Spleen (tissue), 11 donors: ENCODE measurements around the gene TSPAN17. TPM values are rescaled to one million over a fixed set of nuclear protein-coding genes. Genes with fewer than 3 reads are reported as not detected.

ENCODE experiments used
- DNase-seq: peaks from one replicate; pipeline ENCODE4 v3.0.0-alpha.2; 2020
- H3K27ac ChIP-seq, 8 donors: fragments of 200-600 bp; sonication (generic) in 7 of 8; 1 replicate in 4 of 8; 2 replicates in 4 of 8; pipeline versions ENCODE4 v1.5.0 to v1.8.0; 2016 to 2021; ENCODE audit warnings: inconsistent platforms in 4 of 8, mild to moderate bottlenecking in 4 of 8, moderate library complexity in 1 of 8
- H3K27me3 ChIP-seq, 7 donors: fragments of 200-600 bp; sonication (generic) in 6 of 7; replicated peaks in 1 of 7; 1 replicate in 4 of 7; 2 replicates in 3 of 7; pipeline versions ENCODE4 v1.5.0 to v1.8.0; 2016 to 2021; ENCODE audit warnings: inconsistent platforms in 3 of 7, mild to moderate bottlenecking in 1 of 7
- H3K36me3 ChIP-seq, 6 donors: fragments of 200-600 bp; sonication (generic) in 5 of 6; 1 replicate in 4 of 6; 2 replicates in 2 of 6; pipeline versions ENCODE4 v1.5.0 to v1.8.0; 2016 to 2021; ENCODE audit warnings: inconsistent platforms in 2 of 6
- H3K4me1 ChIP-seq, 6 donors: fragments of 200-600 bp; sonication (generic) in 5 of 6; 1 replicate in 3 of 6; 2 replicates in 3 of 6; pipeline versions ENCODE4 v1.5.0 to v1.8.0; 2016 to 2021; ENCODE audit warnings: inconsistent platforms in 3 of 6
- H3K4me3 ChIP-seq, 8 donors: fragments of 200-600 bp; sonication (generic) in 7 of 8; 1 replicate in 4 of 8; 2 replicates in 4 of 8; pipeline versions ENCODE4 v1.5.0 to v1.8.0; 2016 to 2021; ENCODE audit warnings: inconsistent platforms in 4 of 8, mild to moderate bottlenecking in 4 of 8, moderate library complexity in 2 of 8
- H3K9me3 ChIP-seq, 8 donors: fragments of 200-600 bp; sonication (generic) in 7 of 8; 1 replicate in 4 of 8; 2 replicates in 4 of 8; pipeline versions ENCODE4 v1.5.0 to v1.8.0; 2016 to 2021; ENCODE audit warnings: inconsistent platforms in 4 of 8
- CTCF ChIP-seq, 11 experiments: fragments of 200-600 bp in 7 of 11; fragments of 450-650 bp in 4 of 11; sonication (generic) in 4 of 11; IDR thresholded peaks in 8 of 11; conservative IDR thresholded peaks in 3 of 11; 1 replicate in 7 of 11; 2 replicates in 4 of 11; pipeline versions ENCODE4 v1.4.0 to v1.8.0; 2016 to 2021; ENCODE audit warnings: antibody characterized with exemption in 11 of 11, inconsistent platforms in 4 of 11, mild to moderate bottlenecking in 1 of 11
- POLR2A ChIP-seq, 3 donors: fragments of 450-650 bp; IDR thresholded peaks; one replicate each; pipeline ENCODE4 v1.5.1; 2017; ENCODE audit warnings: antibody characterized with exemption in 3 of 3, mild to moderate bottlenecking in 1 of 3
- POLR2AphosphoS5 ChIP-seq, 3 donors: sonication (generic); formaldehyde crosslinking; IDR thresholded peaks; one replicate each; pipeline ENCODE4 v1.5.1; 2017; ENCODE audit warnings: antibody characterized with exemption in 3 of 3
- WGBS, 5 donors: extraction: QIAGEN DNeasy Blood & Tissue Kit in 3 of 5; methylation state at CpG; one replicate each; pipeline versions ENCODE4 v1.1.5 to v1.1.7; 2013 to 2018; 5-methylcytosine and 5-hydroxymethylcytosine counted together
- intact Hi-C: fragments of 100-400 bp; cut with DNase I; formaldehyde crosslinking; loops from one replicate; pipeline ENCODE4 v1.15.0; 2023; ENCODE audit warnings: low total_unique reads
- polyA plus RNA-seq, 3 donors: library from polyadenylated mRNA; stranded (reverse); fragments of 200-250 nt; gene quantifications; one replicate each; pipeline ENCODE4 v1.2.1, GENCODE V29; 2013
- total RNA-seq, 7 donors: library from RNA; depleted of rRNA in 3 of 7; stranded (reverse); fragments of >200 nt in 3 of 7; fragmentation: NEBNext Ultra II Directional in 4 of 7; extraction: Animal tissue kit (Norgen Biotek cat#: 25700) in 4 of 7; gene quantifications; one replicate each; pipeline versions ENCODE4 v1.1.0 to v1.2.1, GENCODE V29; 2016 to 2021
- donor health status: healthy with polysubstance abuse.
- donor health status: DM: no; HTN: no; CAD: no; lungs with moderate emphysema.
- donor health status: DM: no; HTN: no; CAD: no.
- donor health status: Bipolar disorder and iron deficiency.
- donor health status: healthy.
- donor health status: DM: no; HTN: no; CAD: no.
- donor health status: DM: yes; HTN: yes; CAD: no.

Gene TSPAN17
- total and polyA plus RNA-seq, 10 donors, result 15.3 to 36.4 (median 23.4) TPM

- TF ChIP-seq CTCF (IDR thresholded peaks at IDR 0.05 in 8 of 11, conservative IDR thresholded peaks at IDR 0.05 in 3 of 11), result no peak
- no peak for TF ChIP-seq POLR2A (IDR thresholded peaks at IDR 0.05)
- TF ChIP-seq POLR2AphosphoS5 (IDR thresholded peaks at IDR 0.05), result no peak
- Histone ChIP-seq H3K4me1 (peaks cover 0 to 10% (median 0%) of the 10 kb centered on the region in 6 donors), H3K27me3 (peaks cover 5 to 86% (median 39%) of the 10 kb centered on the region in 7 donors), H3K36me3 (no peaks in the 10 kb centered on the region), H3K27ac (no peak overlapping the region), H3K4me3 (no peak overlapping the region), H3K9me3 (no peaks in the 10 kb centered on the region)
- intact Hi-C loops, result no loop called here
- DNase-seq, result no peak
- 78 to 85% (median 81%) methylated on average over 4 to 5 of the region's 5 CpGs for WGBS, 5 donors
Observed at GRCh38 chr5:176678584-176678983, 31.3 kb downstream of the TSPAN17 start.

- Histone ChIP-seq H3K36me3 (no peaks in the 10 kb centered on the region), H3K27ac (no peak overlapping the region), H3K4me3 (no peak overlapping the region), H3K27me3 (peaks cover 5 to 88% (median 39%) of the 10 kb centered on the region in 7 donors), H3K9me3 (peaks cover 0 to 7% (median 3%) of the 10 kb centered on the region in 8 donors), H3K4me1 (peaks cover 0 to 10% (median 0%) of the 10 kb centered on the region in 6 donors)
- no peak for DNase-seq
- TF ChIP-seq POLR2A (IDR thresholded peaks at IDR 0.05), result no peak
- TF ChIP-seq POLR2AphosphoS5 (IDR thresholded peaks at IDR 0.05), result no peak
- no peak for TF ChIP-seq CTCF (IDR thresholded peaks at IDR 0.05 in 8 of 11, conservative IDR thresholded peaks at IDR 0.05 in 3 of 11)
- WGBS, 5 donors, result 29 to 60% (median 33%) methylated on average over 13 to 31 of the region's 31 CpGs
- intact Hi-C loops, result no loop called here
Observed at GRCh38 chr5:176679365-176680225, 32.3 kb downstream of the TSPAN17 start.

GRCh38 chr5:176680226-176680563 is 32.9 kb downstream of the TSPAN17 start:
- peaks cover 0 to 13% (median 9%) of the 10 kb centered on the region in 8 donors for H3K9me3 ChIP-seq

More at GRCh38 chr5:176680226-176680563, 32.9 kb downstream of the TSPAN17 start:
- Histone ChIP-seq H3K4me3 (no peak overlapping the region), H3K4me1 (peaks cover 0 to 10% (median 0%) of the 10 kb centered on the region in 6 donors), H3K27me3 (peaks cover 5 to 92% (median 39%) of the 10 kb centered on the region in 7 donors), H3K36me3 (no peaks in the 10 kb centered on the region), H3K27ac (no peak overlapping the region)
- no peak for TF ChIP-seq POLR2AphosphoS5 (IDR thresholded peaks at IDR 0.05)
- TF ChIP-seq POLR2A (IDR thresholded peaks at IDR 0.05), result no peak
- TF ChIP-seq CTCF (IDR thresholded peaks at IDR 0.05 in 8 of 11, conservative IDR thresholded peaks at IDR 0.05 in 3 of 11), result no peak
- intact Hi-C loops, result no loop called here
- no peak for DNase-seq
- WGBS, 5 donors, result 4 to 8% (median 6%) methylated on average over 17 to 33 of the region's 33 CpGs
